T-helper 9 cell (primary cell): ENCODE results near the gene RASGRP4.
A peak's percentile ranks its signal among the peaks of the same experiment; 100 is the strongest.
"Not testable (repeated sequence)": the region's sequence is repeated elsewhere in the genome, so short reads cannot be mapped to it uniquely, and the experiment has no call there.

Source experiments
- DNase-seq: peaks from one replicate; pipeline ENCODE4 v3.0.0-alpha.2; 2020

RASGRP4 gene

DNA sequence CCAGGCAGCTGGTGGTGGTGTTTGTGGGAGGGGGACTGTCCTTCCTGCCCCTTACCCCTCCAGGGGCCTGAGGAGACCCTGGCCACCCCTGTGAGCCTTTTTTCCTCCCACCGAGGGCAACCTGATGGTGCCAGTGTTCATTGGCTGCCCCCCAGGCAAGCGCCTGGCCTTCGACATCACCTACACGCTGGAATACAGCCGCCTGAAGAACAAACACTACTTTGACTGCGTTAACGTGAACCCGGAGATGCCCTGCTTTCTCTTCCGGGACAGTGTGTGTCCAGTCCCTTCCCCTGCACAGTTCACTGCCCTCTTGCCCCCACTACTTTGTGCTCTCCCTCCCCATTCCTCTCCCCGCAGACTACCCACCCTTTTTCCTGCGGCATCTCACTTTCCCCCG lies 59.0 kb downstream of the RASGRP4 start:
- no peak for DNase-seq

DNA sequence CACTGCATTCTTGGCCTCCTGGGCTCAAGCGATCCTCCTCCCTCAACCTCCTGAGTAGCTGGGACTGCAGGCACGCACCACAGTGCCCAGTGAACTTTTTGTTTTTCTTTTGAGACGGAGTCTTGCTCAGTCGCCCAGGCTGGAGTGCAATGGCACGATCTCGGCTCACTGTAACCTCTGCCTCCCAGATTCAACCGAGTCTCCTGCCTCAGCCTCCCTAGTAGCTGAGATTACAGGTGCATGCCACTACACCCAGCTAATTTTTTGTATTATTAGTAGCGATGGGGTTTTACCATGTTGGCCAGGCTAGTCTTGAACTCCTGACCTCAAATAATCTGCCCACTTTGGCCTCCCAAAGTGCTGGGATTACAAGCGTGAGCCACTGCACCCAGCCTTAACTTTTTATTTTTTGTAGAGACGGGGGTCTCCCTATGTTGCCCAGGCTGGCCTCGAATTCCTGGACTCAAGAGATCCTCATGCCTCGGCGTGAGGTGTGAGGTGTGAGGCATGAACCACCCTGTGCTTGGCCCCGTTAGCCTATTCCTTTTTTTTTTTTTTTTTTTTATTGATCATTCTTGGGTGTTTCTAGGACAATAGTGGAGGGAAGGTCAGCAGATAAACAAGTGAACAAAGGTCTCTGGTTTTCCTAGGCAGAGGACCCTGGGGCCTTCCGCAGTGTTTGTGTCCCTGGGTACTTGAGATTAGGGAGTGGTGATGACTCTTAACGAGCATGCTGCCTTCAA lies 62.9 kb downstream of the RASGRP4 start:
- DNase-seq: not testable (repeated sequence)

- peak; percentile 57 for DNase-seq
These were observed 63.7 kb downstream of the RASGRP4 start for GRCh38 chr19:38362076-38362945.

GRCh38 chr19:38361633-38362075 lies 64.4 kb downstream of the RASGRP4 start:
- peak; percentile 48 for DNase-seq

DNA sequence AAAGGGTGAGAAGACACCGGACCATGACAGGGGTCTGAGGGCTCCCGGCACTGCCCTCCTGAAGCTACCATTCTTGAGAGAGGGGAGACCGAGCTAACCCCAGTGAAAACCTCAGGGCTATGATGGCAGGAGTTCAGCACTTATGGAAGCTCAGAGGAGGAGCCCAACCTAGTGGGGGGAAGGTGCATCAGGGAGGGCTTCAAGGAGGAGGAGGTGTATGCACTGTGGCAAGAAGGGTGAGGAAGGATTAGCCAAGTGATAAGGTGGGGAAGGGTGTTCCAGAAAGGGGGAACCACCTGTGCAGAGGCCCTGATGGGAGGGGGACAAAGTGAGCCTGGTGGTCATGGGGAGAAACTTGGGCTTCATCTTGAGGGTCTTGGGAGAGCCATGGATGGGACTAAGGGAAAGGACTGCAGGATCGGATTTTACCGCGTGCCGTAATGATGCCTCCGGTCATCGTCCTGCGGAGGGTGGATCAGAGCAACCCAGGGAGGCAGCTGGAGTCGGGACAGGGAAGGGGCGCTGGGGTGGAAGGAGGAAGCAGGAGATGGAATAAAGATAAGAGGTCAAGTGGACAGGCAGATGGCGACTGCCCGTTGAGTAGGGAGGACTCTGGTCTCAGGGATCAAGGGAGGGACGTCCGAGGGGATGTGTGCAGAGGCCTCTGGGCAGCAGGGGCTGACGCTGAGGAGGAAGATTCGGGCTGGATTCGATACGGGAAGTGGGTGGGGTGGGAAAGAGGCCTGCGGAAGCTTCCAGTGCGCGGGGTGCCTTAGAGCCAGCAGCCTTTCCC lies 65.0 kb downstream of the RASGRP4 start:
- DNase-seq: no peak

- no peak for DNase-seq
These were observed 65.7 kb downstream of the RASGRP4 start for GRCh38 chr19:38360351-38360750.

GRCh38 chr19:38359242-38360021 lies 66.6 kb downstream of the RASGRP4 start:
- DNase-seq: no peak
